GM23338 (cell line): ENCODE results near the gene EDIL3.
"Not testable (repeated sequence)": the region's sequence is repeated elsewhere in the genome, so short reads cannot be mapped to it uniquely, and the experiment has no call there.

Source experiments
- JUNB ChIP-seq: IDR thresholded peaks from one replicate; pipeline ENCODE4 v1.6.1; 2016; ENCODE audit warnings: antibody characterized with exemption; ENCODE audit not compliant: unreplicated experiment
- POLR2AphosphoS5 ChIP-seq: IDR thresholded peaks from 2 replicates; pipeline ENCODE4 v1.6.1; 2016; ENCODE audit warnings: antibody characterized with exemption, low read depth
- TF ChIP-seq, protein P1 (sequence below), 2 experiments: fragments of 200-600 bp in 1 of 2; sonication (generic) in 1 of 2; conservative IDR thresholded peaks; 2 replicates each; pipeline versions ENCODE4 v1.5.1 to v1.6.1; 2016 to 2017; ENCODE audit warnings: antibody characterized with exemption in 2 of 2, low read depth in 2 of 2, mild to moderate bottlenecking in 2 of 2, moderate library complexity in 1 of 2
- TF ChIP-seq, protein P2 (sequence below): IDR thresholded peaks from 2 replicates; pipeline ENCODE4 v1.6.1; 2016; ENCODE audit warnings: antibody characterized with exemption
- TF ChIP-seq, protein P3 (sequence below): IDR thresholded peaks from one replicate; pipeline ENCODE4 v1.6.1; 2018; ENCODE audit warnings: antibody characterized with exemption; ENCODE audit not compliant: unreplicated experiment

GRCh38 chr5:84312280-84312679, 72.4 kb downstream of the EDIL3 start:
- TF ChIP-seq, protein P1, sequence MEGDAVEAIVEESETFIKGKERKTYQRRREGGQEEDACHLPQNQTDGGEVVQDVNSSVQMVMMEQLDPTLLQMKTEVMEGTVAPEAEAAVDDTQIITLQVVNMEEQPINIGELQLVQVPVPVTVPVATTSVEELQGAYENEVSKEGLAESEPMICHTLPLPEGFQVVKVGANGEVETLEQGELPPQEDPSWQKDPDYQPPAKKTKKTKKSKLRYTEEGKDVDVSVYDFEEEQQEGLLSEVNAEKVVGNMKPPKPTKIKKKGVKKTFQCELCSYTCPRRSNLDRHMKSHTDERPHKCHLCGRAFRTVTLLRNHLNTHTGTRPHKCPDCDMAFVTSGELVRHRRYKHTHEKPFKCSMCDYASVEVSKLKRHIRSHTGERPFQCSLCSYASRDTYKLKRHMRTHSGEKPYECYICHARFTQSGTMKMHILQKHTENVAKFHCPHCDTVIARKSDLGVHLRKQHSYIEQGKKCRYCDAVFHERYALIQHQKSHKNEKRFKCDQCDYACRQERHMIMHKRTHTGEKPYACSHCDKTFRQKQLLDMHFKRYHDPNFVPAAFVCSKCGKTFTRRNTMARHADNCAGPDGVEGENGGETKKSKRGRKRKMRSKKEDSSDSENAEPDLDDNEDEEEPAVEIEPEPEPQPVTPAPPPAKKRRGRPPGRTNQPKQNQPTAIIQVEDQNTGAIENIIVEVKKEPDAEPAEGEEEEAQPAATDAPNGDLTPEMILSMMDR (conservative IDR thresholded peaks at IDR 0.05; ENCODE audit: low read depth in 2 of 2) = not testable (repeated sequence)
- not testable (repeated sequence) for TF ChIP-seq POLR2AphosphoS5, JUNB
- TF ChIP-seq, protein P2, sequence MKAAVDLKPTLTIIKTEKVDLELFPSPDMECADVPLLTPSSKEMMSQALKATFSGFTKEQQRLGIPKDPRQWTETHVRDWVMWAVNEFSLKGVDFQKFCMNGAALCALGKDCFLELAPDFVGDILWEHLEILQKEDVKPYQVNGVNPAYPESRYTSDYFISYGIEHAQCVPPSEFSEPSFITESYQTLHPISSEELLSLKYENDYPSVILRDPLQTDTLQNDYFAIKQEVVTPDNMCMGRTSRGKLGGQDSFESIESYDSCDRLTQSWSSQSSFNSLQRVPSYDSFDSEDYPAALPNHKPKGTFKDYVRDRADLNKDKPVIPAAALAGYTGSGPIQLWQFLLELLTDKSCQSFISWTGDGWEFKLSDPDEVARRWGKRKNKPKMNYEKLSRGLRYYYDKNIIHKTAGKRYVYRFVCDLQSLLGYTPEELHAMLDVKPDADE = not testable (repeated sequence)
- TF ChIP-seq, protein P3, sequence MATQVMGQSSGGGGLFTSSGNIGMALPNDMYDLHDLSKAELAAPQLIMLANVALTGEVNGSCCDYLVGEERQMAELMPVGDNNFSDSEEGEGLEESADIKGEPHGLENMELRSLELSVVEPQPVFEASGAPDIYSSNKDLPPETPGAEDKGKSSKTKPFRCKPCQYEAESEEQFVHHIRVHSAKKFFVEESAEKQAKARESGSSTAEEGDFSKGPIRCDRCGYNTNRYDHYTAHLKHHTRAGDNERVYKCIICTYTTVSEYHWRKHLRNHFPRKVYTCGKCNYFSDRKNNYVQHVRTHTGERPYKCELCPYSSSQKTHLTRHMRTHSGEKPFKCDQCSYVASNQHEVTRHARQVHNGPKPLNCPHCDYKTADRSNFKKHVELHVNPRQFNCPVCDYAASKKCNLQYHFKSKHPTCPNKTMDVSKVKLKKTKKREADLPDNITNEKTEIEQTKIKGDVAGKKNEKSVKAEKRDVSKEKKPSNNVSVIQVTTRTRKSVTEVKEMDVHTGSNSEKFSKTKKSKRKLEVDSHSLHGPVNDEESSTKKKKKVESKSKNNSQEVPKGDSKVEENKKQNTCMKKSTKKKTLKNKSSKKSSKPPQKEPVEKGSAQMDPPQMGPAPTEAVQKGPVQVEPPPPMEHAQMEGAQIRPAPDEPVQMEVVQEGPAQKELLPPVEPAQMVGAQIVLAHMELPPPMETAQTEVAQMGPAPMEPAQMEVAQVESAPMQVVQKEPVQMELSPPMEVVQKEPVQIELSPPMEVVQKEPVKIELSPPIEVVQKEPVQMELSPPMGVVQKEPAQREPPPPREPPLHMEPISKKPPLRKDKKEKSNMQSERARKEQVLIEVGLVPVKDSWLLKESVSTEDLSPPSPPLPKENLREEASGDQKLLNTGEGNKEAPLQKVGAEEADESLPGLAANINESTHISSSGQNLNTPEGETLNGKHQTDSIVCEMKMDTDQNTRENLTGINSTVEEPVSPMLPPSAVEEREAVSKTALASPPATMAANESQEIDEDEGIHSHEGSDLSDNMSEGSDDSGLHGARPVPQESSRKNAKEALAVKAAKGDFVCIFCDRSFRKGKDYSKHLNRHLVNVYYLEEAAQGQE = not testable (repeated sequence)
